ENCODE data around the gene STEAP2. TPM values are rescaled to one million over a fixed set of nuclear protein-coding genes. Genes with fewer than 3 reads are reported as not detected.

STEAP2 gene
- total RNA-seq, 4 donors from 2014 or later: 10.9 to 84.7 (median 37.5) TPM

- no peak for TF ChIP-seq CTCF (IDR thresholded peaks at IDR 0.05)
- DNase-seq (ENCODE audit: low spot score) (no peak), ATAC-seq (ENCODE audit: low FRiP score) (no peak)
Observed at GRCh38 chr7:90191648-90192047, 19.9 kb upstream of the STEAP2 start.

- DNase-seq (ENCODE audit: low spot score) (no peak), ATAC-seq (ENCODE audit: low FRiP score) (no peak)
- no peak for TF ChIP-seq CTCF (IDR thresholded peaks at IDR 0.05)
Observed at GRCh38 chr7:90192876-90193750, 18.4 kb upstream of the STEAP2 start.

- ATAC-seq (ENCODE audit: low FRiP score) (no peak), DNase-seq (ENCODE audit: low spot score) (no peak)
- no peak for TF ChIP-seq CTCF (IDR thresholded peaks at IDR 0.05)
Observed at GRCh38 chr7:90194911-90195809, 16.4 kb upstream of the STEAP2 start.

DNA sequence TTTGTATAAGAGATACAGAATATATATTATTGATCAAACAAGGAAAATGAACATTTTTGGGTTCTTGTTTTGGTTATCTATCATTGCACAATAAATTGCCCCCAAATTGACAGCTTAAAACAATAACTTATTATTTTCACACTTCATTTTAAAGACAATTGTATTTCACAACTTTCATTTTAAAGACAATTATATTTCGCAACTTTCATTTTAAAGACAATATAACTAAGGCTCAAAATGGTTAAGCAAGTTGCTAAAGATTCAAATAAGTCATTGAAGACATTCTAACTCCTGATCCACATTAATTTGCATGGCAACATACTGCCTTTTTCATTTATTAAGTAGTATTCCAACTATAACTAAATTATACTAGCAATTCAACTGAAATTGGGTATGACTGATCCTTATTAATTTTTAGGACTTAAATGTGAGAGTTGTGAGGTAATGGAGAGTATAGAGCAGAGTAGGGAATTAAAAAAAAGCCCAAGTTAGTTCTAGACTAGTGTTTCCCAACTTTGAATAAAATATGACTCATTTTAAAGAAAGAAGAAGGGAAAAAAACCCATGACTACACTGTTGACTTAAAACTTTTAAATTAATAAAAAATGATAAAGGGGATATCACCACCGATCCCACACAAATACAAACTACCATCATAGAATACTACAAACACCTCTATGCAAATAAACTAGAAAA lies 9.9 kb upstream of the STEAP2 start:
- ATAC-seq (ENCODE audit: low FRiP score) (no peak), DNase-seq (ENCODE audit: low spot score) (no peak)
- TF ChIP-seq CTCF (IDR thresholded peaks at IDR 0.05): no peak

DNA sequence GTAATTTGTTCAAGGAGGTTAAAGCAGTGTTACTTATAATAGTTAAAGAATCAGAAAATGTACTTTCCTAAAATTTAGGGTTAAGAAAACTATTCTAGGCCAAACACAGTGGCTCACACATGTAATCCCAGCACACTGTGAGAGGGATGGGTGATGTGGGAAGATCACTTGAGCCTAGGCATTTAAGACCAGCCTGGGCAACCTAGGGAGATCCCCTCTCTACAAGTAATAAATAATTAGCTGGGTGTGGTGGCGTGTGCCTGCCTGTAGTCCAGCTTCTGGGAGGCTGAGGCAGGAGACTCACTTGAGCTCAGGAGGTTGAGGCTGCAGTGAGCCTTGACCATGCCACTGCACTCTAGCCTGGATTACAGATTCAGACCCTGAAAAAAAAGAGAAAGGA lies 3.6 kb upstream of the STEAP2 start:
- TF ChIP-seq CTCF (IDR thresholded peaks at IDR 0.05): no peak

DNA sequence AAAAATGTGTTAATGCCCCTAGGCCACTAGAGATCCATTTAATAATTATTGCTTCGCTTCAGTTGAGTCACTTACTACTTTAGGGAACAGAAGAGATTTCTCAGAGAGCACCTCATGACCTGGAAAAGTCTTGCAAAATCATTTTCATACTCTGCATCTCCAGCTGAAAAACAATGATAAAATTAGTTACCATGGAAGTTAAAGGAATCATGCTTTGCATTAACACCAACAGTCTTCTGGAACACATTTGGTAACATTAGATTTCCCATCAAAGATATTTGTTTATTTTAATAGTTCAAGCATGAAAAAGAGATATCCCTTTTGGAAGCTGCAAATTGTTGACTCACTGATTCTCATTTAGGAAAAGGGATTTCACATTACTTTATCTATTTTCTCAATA lies 1.8 kb upstream of the STEAP2 start:
- peak; percentile 47 for ATAC-seq (ENCODE audit: low FRiP score)

More for the DNA sequence above, 3.6 kb upstream of the STEAP2 start:
- ATAC-seq (ENCODE audit: low FRiP score) (no peak), DNase-seq (ENCODE audit: low spot score) (no peak)

More for the DNA sequence above, 1.8 kb upstream of the STEAP2 start:
- DNase-seq (ENCODE audit: low spot score): no peak
- TF ChIP-seq CTCF (IDR thresholded peaks at IDR 0.05): no peak
